Heart left ventricle (tissue), 13 donors: Measurements from ENCODE around the gene SLC47A1.

Source experiments
- CTCF ChIP-seq, 12 donors: fragments of 200-600 bp; sonication (generic) in 4 of 12; IDR thresholded peaks; one replicate each; pipeline versions ENCODE4 v1.5.0 to v1.8.0; 2018 to 2022; ENCODE audit warnings: antibody characterized with exemption in 12 of 12, mild to moderate bottlenecking in 5 of 12
- POLR2A ChIP-seq, 2 donors: fragments of 450-650 bp; IDR thresholded peaks; one replicate each; pipeline ENCODE4 v1.6.1; 2017; ENCODE audit warnings: antibody characterized with exemption in 2 of 2, mild to moderate bottlenecking in 2 of 2, moderate library complexity in 2 of 2
- donor health status: ischemic (EF 13 %, LVEDD 7.1; RV severe dilation, severe dysfunction).
- donor health status: DM: no; HTN: yes; CAD: no.
- donor health status: DM: no; HTN: no; CAD: no.
- donor health status: ischemic (EF 25% LVEDD 6.9; RV normal size, moderate dysfunction).
- donor health status: ischemic (EF 25% LVEDD 5.7; RV mildly dilated, moderate dysfunction).
- donor health status: ischemic (EF 35%, LVEDD 5.7; RV mildly dilated, moderate dysfunction).
- donor health status: nonischemic (EF 11% LVEDD 7.7; RV severe dilation, severe dysfunction).
- donor health status: DM: yes; HTN: yes; CAD: no.
- donor health status: PGD.
- donor health status: ischemic (EF 29% LVEDD 5.4; RV normal size, mild dysfunction).
- donor health status: nonischemic (EF 23%, LVEDD 6.1; RV moderate dilation, normal function).

- TF ChIP-seq POLR2A (IDR thresholded peaks at IDR 0.05) (no peak), CTCF (IDR thresholded peaks at IDR 0.05) (no peak)
Measured at GRCh38 chr17:19523690-19524089, 10.0 kb upstream of the SLC47A1 start.
